GM19328 (cell line): Measurements from ENCODE around the gene DUSP22.
A peak's percentile ranks its signal among the peaks of the same experiment; 100 is the strongest.
"Not testable (repeated sequence)": the region's sequence is repeated elsewhere in the genome, so short reads cannot be mapped to it uniquely, and the experiment has no call there.

Experiments
- ATAC-seq: cut with Tn5 transposase; IDR thresholded peaks from one replicate; pipeline ENCODE4 v1.9.1; 2021; ENCODE audit warnings: mild to moderate bottlenecking, moderate library complexity; ENCODE audit not compliant: unreplicated experiment

DUSP22 gene

DNA sequence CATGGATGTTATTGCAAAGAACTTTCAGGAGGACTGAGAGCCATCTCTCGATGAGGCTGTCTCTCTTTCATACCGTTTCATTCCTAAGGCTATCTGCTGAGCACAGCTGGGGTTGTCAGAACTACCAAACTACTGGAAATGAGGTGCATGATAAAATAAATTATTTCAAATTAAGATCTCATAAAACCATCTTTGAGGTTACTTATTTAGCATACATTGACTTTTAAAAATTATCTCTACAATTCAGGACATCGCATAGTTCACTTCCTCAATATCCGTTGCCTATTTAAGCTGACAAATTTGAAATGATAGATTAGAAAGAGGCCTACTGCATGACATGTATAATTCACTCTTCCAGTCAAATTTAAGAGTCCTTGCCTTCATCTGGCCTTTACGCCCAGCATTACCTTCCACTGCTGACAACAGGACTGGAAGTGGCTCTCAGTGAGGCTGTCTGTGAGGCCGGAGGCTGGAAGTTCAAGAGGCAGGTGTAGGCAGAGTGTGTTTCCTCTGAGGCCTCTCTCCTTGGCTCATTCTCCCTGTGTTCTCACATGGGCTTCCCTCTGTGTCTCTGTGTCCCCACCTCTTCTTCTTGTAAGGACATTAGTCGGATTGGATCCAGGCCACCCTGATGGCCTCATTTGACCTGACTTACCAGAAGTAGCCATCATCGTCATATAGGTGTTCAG is 12.8 kb upstream of the DUSP22 start:
- ATAC-seq: no peak

- no peak for ATAC-seq
These were observed 11.4 kb upstream of the DUSP22 start for GRCh38 chr6:280775-281468.

GRCh38 chr6:281469-282103 is 10.7 kb upstream of the DUSP22 start:
- ATAC-seq: no peak

DNA sequence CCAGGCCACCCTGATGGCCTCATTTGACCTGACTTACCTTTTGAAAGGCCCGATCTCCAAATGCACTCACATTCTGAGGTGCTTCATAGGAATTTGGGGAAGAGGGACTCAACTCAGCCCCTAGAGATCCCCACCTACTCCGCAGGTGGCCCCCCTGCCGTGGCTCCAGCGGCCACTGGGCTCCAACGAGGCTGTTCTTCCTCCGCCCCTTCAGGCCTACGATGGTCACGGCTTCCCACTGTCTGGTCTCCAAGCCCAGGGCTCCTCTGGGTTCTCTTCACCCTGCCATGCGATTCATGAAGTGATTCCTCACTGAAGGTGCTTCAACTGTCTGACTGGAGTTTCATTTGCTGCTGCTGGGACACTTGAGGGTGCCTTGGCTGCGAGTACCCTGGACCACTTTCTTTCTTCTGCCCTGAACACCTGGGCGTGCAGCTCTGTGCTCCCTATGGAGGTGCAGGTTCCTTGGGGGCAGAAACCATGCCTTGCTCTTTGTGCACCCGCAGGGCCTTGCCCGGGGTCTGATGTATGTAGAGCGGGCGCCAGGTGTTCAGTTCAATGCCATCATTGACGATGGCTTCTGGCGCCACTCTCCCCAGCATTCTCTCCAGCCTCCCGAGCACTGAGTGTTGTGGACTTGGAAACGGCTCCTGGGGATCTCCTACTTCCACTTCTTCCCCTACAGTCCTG is 10.0 kb upstream of the DUSP22 start:
- ATAC-seq: no peak

GRCh38 chr6:282867-283416 is 9.3 kb upstream of the DUSP22 start:
- ATAC-seq: no peak

DNA sequence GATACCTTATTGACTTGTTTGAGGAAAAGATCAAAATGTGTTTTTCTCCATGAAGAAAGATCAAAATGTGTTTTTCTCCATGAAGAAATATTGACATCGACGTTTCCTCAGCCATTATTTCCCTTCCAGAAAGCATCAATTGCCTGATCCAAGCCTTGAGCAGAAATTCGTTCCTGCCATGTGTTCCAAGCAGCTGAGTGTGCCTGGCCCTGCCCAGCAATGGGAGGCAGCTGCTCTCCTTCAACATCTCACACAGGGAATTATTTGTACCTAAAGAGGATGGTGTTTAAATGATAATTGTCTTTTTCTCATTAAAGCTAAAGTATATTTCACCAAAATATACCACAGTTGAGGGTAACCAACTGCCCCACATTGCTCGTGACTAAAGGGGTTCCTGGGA is 7.8 kb upstream of the DUSP22 start:
- ATAC-seq: no peak

GRCh38 chr6:285030-285771 is 7.1 kb upstream of the DUSP22 start:
- no peak for ATAC-seq

- ATAC-seq: not testable (repeated sequence)
These were observed 6.4 kb upstream of the DUSP22 start for GRCh38 chr6:285902-286301.

GRCh38 chr6:286681-287488 is 5.4 kb upstream of the DUSP22 start:
- no peak for ATAC-seq

DNA sequence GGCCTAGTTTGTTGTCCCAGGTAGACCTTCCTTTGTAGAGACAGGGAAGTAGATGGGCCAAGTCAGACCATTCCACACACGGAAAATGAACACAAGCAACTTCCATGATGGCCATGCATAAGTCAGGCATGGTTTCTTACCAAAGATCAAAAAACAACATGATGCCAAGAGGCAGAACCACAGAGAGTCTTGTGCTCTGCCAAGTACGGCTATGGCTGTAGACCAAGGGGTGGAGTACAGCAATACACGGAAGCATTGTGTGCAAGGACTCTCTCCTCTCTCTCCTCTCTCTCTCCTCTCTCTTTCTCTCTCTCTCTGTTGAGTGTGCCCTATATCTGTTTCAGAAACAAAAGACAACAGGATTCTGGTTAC is 4.8 kb upstream of the DUSP22 start:
- ATAC-seq: no peak

DNA sequence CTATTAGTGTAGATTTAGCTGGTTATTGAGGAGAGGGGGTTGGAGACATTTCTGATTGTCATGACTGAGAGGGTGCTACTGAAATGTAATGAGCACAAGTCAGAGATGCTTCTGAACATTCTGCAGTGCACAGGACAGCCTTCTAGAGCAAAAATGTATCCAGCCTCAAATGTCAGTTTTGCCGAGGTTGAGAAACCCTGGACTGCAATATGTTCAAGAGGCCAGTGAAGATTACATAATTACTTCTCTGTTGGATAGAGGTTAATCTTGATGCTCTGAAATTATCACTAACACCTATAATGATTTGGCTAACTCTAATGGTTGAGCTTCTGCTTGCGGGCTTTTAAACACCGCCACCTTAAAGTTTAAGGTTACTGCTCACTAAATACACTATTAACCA is 3.4 kb upstream of the DUSP22 start:
- ATAC-seq: no peak

DNA sequence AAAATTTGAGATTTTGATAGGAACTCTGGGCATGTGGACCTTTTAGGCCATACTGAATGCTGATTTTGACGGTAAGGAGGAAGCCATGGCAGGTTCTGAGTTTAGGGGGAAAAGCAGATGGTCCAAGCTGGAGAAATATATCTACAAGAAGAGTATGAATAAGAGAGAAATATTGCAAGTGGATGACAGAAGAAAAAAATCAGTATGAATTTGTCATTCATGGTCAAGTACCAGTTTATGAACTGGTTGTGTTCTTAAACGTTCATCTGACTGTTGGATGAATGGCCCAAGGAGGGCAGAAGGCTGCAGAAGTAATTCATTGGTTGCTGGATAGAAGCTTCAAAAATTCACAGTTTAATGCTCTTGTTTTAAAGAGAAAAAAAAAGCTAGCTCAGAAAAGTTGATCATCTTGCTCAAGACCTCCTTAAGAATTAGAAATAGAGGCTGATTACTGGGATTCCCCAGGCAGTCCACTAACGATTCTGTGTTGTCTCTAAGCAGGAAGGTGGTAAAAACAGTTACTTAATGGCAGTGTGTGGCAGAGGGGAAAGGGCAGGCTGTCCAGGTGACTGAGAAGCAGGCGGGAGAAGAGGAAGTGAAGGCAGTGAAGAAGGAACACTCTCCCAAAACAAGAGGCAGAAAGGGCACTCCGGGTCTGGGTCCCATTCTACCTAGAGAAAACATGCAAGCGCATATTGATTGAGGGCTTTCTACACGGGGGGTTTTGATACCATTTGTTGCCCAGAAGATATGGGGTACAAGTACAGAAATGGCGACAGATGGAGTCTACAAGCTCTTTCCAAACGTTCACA is 2.0 kb upstream of the DUSP22 start:
- ATAC-seq: no peak

DNA sequence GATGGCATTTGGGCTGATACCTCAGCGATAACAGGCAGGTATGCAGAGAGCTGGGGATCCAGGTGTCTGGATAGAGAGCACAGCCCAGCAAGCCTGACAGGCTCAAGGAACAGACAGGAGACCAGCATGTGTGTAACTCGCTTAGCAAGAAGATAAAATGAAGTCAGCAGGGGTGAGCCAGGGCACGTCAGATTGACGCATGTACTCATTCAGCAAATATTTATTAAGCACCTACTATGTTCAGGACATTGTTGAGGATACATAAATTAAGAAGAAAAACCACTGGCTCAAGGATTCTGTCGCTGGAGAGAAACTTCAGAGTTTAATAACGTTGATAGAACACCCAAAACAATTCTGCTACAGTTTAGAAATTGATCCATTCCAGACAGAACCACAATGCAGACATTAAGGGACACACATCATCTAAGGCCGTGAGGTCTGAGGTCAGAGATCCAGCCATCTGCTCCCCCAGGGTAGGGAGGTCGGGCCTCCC is 1.0 kb upstream of the DUSP22 start:
- no peak for ATAC-seq

GRCh38 chr6:292506-293192 is 362 bp downstream of the DUSP22 start:
- ATAC-seq: peak; percentile 25

DNA sequence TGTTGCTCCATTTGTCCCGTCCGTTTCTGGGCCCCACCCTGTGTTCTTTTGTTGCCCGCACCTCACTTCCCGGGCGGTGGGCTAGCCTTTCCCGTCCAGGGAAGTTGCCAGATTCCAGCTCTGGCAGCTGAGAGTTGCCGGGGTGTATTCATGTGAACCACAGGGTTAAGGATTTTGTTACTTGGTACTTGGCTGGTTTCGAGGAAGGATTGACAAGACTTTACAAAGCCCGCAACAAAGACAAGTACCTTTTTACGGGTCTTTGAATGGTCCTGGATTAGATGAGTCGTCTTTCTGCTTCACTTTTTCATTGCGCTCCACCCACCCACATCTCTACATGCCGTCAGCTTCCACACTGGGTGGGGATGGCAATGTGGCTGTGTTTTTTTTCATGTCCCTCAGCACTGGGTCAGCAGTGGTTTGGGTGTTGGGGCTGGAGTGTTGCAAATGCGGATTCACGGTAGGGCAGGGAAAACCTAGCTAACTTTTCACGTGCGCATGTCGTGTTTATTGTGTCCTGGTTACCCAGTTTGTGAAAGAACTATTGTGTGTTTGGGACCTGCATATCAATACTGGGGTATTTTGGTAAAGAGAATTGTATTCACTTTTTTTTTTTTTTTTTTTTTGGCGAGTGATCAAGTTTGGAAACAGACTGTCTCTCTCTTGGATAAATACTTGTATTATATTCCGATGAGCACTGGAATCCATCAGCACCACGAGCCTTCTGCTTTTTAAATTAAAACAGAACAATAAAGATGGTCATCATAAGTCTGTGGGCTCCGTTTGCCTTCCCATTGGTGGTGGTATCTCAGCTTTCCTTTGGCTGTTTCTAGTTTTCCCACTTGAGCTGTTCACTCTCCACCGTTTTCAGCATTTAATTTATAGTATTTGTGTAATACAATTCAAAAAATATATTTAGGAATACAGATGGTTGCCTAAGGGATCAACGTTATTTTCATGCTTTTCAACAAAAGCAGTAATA is 1.2 kb downstream of the DUSP22 start:
- no peak for ATAC-seq

GRCh38 chr6:294656-295565 is 2.6 kb downstream of the DUSP22 start:
- no peak for ATAC-seq
